Superior temporal gyrus (tissue), 1 donor: ENCODE data around the gene HERC2.
"Not testable (repeated sequence)": the region's sequence is repeated elsewhere in the genome, so short reads cannot be mapped to it uniquely, and the experiment has no call there.

Source experiments
- DNase-seq: peaks from one replicate; pipeline ENCODE4 v3.0.0-alpha.2; 2016; ENCODE audit errors: extremely low spot score

HERC2 gene

GRCh38 chr15:28273873-28274610 is 47.9 kb downstream of the HERC2 start:
- no peak for DNase-seq

DNA sequence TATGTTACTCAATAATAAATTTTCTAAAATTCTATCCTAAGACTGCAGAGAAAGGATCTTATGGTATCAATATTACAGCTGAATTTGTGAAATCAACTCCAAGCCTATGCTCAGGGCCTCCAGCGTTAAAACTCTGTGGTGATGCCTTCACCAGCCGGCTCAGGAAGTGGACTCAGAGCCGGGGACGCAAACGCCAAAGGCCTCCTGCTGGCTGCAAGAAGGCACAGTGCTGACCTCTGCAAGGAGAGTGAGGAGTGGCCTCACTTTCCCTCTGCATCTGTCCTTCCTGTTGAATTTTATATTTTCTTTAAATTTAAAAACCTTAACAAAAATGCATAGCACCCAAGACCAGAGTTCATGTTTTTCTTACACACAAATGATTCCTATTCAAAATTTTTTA is 48.5 kb downstream of the HERC2 start:
- no peak for DNase-seq

GRCh38 chr15:28272587-28272986 is 49.4 kb downstream of the HERC2 start:
- no peak for DNase-seq

DNA sequence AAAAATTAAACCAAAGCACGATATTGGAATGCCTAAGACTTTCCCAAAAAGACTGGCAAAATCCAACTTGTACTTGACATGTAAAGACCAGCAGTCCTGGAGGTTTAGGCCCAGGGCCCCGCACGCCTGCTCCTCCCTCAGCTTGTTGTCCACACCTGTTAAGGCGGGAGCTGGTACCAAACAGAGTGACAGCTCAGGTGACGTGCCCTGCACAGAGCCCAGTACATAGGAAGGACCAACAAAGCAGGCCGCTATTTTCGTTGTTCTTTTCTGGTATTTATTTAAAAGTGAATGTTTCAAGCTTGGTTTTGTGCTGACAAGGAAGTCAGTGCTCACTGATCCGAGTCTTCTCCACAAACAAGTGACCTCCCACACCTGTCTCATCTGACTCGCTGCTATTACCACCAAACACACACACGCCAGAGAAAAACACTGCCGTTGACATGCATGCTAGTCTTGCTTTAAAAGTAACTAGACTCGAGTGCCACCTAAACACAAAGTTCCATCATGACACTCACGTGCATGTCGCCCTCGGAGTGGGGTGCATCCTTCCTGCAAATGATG is 50.2 kb downstream of the HERC2 start:
- DNase-seq = no peak

GRCh38 chr15:28269097-28269496 is 52.9 kb downstream of the HERC2 start:
- DNase-seq = no peak

DNA sequence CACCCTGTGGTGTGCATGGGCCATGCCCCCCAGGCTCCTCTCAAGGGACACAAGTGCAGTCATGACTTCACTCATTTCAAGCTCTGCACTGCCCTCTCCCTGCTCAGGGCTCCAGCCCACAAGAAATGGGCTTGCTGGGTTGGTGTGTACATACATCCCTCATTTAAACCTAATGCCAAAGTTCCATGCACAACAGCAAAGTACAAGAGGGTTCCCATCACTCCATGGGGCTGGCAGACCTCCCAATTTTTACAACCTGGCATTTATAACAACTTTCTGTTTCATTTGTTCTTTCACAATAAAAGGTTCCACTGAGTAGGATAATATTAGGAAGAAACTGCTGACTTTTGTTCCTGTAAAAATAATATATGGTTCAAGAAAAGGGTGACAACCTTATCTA is 54.3 kb downstream of the HERC2 start:
- DNase-seq = no peak

- no peak for DNase-seq
Observed at GRCh38 chr15:28265334-28266019, 56.5 kb downstream of the HERC2 start.

DNA sequence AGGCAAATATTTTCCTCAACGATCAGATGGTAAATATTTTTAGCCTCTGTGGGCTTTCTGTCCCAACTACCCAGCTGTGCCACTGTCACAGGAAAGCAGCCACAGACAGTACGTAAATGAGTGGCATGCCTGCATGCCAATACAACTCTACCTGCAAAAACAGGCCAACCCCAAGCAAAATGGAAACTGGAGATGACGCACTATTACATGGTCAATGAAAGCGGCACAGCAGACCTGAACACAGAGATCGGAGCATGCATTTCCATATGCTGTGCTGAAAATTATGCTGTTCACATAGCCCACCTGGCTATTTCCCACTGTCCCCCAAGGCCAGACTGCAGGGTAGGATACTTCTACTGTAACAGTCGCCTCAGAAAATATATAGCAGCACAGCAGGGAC is 57.8 kb downstream of the HERC2 start:
- no peak for DNase-seq

- no peak for DNase-seq
Observed at GRCh38 chr15:28262438-28262837, 59.5 kb downstream of the HERC2 start.

GRCh38 chr15:28260722-28261121 is 61.3 kb downstream of the HERC2 start:
- no peak for DNase-seq

- no peak for DNase-seq
Observed at GRCh38 chr15:28260317-28260716, 61.7 kb downstream of the HERC2 start.

GRCh38 chr15:28255965-28256364 is 66.0 kb downstream of the HERC2 start:
- no peak for DNase-seq

DNA sequence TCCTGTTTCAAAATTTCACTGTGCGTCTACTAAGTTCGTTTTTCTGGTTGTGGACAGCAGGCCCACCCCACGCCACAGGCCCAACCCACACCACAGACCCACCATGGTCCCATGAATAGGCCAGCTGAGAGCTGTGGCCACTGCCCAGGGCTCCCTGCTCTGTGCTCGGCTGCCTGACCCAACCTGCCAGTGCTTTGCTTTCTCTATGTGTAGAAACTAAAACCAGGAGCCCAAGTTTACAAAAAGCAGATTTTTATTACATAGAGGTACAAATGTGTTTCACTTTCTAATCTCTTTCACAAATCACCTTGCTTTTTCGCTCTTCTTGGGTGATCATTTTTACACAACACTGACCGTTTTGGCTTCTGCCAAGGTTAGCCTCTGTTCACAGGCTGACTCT is 69.1 kb downstream of the HERC2 start:
- DNase-seq = no peak

DNA sequence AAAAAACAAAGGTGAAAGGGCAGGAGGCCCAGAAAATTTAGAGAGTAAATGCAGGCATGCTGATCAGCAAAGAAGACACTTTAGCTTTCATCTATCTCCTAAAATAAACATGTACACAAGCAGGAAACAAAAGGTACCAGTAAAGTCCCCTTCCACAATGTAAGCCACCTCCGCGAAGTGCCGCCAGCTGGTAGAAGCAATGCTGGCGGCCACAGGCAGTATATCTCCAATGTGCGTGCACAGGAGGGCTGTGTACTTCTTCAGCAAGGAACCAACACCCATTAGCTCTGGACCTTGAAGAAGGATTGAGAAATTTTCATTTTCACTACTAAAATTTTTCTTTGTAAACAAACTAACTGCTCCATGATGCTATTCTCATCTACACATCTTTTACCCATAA is 75.4 kb downstream of the HERC2 start:
- no peak for DNase-seq

GRCh38 chr15:28243901-28244300 is 78.1 kb downstream of the HERC2 start:
- no peak for DNase-seq

- no peak for DNase-seq
Observed at GRCh38 chr15:28243399-28243798, 78.6 kb downstream of the HERC2 start.

GRCh38 chr15:28238296-28238695 is 83.7 kb downstream of the HERC2 start:
- not testable (repeated sequence) for DNase-seq

GRCh38 chr15:28231743-28232142 is 90.2 kb downstream of the HERC2 start:
- DNase-seq = not testable (repeated sequence)

- DNase-seq = not testable (repeated sequence)
Observed at GRCh38 chr15:28231336-28231735, 90.6 kb downstream of the HERC2 start.

DNA sequence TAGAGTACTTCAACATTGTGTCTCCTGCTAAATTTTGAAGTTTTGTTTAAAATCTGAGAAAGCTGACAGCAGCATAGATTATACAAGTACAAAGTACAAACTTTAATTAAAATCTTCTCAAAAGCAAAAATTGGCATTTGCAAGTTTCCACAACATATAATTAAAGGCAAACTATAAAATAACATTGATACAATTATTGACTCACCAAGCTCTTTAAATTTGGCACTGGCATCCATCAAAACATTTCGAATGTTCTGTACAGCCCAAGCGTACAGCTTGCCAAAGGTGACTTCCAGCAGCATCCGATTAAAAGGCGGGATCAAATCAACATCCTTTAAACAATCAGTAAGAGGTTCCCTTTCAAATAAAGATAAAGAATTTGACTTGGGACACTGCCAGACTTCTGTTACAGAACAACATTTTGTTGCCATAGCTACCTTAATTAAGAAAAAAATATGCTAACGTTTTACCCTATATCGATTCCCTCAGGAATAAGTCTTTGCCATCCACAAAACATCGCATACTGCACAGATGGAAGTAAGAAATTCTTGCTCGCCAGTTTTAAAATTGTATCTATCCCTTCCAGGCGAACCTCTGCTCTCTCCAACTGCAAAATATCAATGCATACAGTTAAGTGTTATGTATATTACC is 92.9 kb downstream of the HERC2 start:
- DNase-seq = not testable (repeated sequence)

DNA sequence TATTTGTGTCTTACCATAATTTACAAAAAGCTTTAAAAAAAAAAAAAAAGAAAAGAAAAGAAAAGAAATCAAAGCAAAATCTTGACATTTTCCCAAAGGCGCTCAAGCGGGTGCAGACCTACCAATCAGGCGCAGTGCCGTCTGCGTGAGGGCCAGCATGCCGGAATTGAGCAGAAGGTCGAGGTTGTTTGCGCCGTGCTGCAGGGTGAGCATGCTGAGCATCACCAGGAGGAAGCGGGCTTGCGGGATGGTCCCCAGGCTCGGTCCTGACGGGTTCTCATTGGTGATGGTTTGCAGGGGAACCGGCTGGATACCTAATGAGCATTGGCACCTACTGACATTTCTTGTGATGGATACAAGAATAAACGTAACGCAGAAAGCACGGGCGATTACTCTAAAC is 93.9 kb downstream of the HERC2 start:
- DNase-seq = no peak

- DNase-seq = not testable (repeated sequence)
Observed at GRCh38 chr15:28227303-28227702, 94.7 kb downstream of the HERC2 start.

DNA sequence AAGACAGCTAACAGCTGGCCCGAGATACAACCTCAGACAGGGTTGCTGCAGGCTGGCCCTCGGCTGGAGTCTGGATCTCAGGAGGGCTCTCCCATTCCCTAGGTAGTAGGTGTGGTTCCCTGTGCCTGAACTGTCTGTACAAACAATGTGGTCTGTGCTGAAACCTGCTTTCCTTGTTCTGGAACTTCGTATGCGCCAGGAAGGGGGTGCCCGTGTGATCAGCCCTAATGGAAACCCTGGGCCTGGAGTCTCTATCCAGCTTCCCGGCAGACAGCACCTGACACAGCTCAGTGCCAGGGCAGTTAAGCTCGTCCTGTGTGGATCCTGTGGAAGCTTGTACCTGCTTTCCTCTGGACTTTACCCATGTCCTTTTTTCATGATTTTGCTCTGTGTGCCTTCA is 99.4 kb downstream of the HERC2 start:
- not testable (repeated sequence) for DNase-seq
